GM23338 (cell line): ENCODE data around the gene ZNF800.

ENCODE experiments used
- CREB1 ChIP-seq: fragments of 250-450 bp; sonication (Bioruptor Pico); IDR thresholded peaks from 2 replicates; pipeline ENCODE4 v1.5.0; 2020; ENCODE audit warnings: low read depth, mild to moderate bottlenecking, moderate library complexity
- EZH2 ChIP-seq: fragments of 200-600 bp; sonication (generic); IDR thresholded peaks from one replicate; pipeline ENCODE4 v1.8.0; 2017; ENCODE audit warnings: antibody characterized with exemption, mild to moderate bottlenecking, low read depth; ENCODE audit not compliant: unreplicated experiment
- EZH2phosphoT487 ChIP-seq: fragments of 200-600 bp; sonication (generic); IDR thresholded peaks from one replicate; pipeline ENCODE4 v1.8.1; 2018; ENCODE audit warnings: antibody characterized with exemption; ENCODE audit not compliant: unreplicated experiment
- NANOG ChIP-seq: IDR thresholded peaks from 2 replicates; pipeline ENCODE4 v1.6.1; 2016; ENCODE audit warnings: antibody characterized with exemption, borderline replicate concordance
- POLR2AphosphoS5 ChIP-seq: IDR thresholded peaks from 2 replicates; pipeline ENCODE4 v1.6.1; 2016; ENCODE audit warnings: antibody characterized with exemption, low read depth
- STAT1 ChIP-seq: IDR thresholded peaks from one replicate; pipeline ENCODE4 v1.6.1; 2016; ENCODE audit warnings: antibody characterized with exemption; ENCODE audit not compliant: unreplicated experiment
- ZNF331 ChIP-seq: fragments of 250-450 bp; sonication (Bioruptor Pico); IDR thresholded peaks from 2 replicates; pipeline ENCODE4 v1.5.0; 2020; ENCODE audit warnings: low read depth, mild to moderate bottlenecking, moderate library complexity
- TF ChIP-seq, protein P1 (sequence below), 2 experiments: fragments of 200-600 bp in 1 of 2; sonication (generic) in 1 of 2; conservative IDR thresholded peaks; 2 replicates each; pipeline versions ENCODE4 v1.5.1 to v1.6.1; 2016 to 2017; ENCODE audit warnings: antibody characterized with exemption in 2 of 2, low read depth in 2 of 2, mild to moderate bottlenecking in 2 of 2, moderate library complexity in 1 of 2
- TF ChIP-seq, protein P2 (sequence below): IDR thresholded peaks from one replicate; pipeline ENCODE4 v1.6.1; 2018; ENCODE audit warnings: antibody characterized with exemption; ENCODE audit not compliant: unreplicated experiment

DNA sequence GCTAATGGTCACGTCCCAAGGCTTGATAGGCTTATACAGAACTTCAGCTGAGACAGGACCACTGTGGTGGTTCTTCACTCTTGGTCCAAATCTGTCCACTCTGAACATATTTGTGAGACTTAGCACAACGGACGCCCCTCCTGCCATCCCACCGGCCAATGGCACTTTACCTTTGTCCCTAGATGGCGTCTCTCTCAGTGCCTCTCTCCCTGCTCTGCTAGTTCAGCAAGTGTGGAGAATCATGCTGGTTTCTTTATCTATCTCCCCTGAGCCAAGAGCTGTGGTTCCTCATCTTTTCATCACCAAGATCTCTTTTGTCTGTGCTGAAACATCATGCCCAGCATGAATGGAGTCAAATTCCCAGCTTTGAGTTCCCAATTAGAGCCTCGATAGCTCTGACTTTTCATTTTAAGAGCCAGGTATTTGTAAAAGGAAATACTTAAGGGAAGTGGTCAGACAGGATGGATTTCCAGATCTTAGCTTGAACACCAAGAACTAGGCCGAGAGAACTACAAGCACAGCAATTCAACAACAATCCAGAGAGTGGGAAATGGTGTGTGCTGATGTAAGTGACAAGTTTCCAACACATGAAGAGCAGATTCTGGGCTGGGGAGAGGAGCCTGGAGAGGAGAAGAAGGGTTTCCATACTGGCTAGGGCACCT, 69.5 kb downstream of the ZNF800 start:
- TF ChIP-seq, protein P1, sequence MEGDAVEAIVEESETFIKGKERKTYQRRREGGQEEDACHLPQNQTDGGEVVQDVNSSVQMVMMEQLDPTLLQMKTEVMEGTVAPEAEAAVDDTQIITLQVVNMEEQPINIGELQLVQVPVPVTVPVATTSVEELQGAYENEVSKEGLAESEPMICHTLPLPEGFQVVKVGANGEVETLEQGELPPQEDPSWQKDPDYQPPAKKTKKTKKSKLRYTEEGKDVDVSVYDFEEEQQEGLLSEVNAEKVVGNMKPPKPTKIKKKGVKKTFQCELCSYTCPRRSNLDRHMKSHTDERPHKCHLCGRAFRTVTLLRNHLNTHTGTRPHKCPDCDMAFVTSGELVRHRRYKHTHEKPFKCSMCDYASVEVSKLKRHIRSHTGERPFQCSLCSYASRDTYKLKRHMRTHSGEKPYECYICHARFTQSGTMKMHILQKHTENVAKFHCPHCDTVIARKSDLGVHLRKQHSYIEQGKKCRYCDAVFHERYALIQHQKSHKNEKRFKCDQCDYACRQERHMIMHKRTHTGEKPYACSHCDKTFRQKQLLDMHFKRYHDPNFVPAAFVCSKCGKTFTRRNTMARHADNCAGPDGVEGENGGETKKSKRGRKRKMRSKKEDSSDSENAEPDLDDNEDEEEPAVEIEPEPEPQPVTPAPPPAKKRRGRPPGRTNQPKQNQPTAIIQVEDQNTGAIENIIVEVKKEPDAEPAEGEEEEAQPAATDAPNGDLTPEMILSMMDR (conservative IDR thresholded peaks at IDR 0.05; ENCODE audit: low read depth in 2 of 2) = peak in 1 of 2 experiments; percentile 35; a peak in 2 of 4 replicates
- TF ChIP-seq CREB1 (CRISPR knock-in tag) (no peak), EZH2phosphoT487 (no peak), POLR2AphosphoS5 (no peak), STAT1 (no peak), NANOG (no peak), EZH2 (no peak), ZNF331 (CRISPR knock-in tag) (no peak)
- TF ChIP-seq, protein P2, sequence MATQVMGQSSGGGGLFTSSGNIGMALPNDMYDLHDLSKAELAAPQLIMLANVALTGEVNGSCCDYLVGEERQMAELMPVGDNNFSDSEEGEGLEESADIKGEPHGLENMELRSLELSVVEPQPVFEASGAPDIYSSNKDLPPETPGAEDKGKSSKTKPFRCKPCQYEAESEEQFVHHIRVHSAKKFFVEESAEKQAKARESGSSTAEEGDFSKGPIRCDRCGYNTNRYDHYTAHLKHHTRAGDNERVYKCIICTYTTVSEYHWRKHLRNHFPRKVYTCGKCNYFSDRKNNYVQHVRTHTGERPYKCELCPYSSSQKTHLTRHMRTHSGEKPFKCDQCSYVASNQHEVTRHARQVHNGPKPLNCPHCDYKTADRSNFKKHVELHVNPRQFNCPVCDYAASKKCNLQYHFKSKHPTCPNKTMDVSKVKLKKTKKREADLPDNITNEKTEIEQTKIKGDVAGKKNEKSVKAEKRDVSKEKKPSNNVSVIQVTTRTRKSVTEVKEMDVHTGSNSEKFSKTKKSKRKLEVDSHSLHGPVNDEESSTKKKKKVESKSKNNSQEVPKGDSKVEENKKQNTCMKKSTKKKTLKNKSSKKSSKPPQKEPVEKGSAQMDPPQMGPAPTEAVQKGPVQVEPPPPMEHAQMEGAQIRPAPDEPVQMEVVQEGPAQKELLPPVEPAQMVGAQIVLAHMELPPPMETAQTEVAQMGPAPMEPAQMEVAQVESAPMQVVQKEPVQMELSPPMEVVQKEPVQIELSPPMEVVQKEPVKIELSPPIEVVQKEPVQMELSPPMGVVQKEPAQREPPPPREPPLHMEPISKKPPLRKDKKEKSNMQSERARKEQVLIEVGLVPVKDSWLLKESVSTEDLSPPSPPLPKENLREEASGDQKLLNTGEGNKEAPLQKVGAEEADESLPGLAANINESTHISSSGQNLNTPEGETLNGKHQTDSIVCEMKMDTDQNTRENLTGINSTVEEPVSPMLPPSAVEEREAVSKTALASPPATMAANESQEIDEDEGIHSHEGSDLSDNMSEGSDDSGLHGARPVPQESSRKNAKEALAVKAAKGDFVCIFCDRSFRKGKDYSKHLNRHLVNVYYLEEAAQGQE = no peak
